Activated B cell treated with CpG ODN at 0.5 μM for 24 hours (primary cell): ENCODE data around the gene NR3C1. TPM values are rescaled to one million over a fixed set of nuclear protein-coding genes. Genes with fewer than 3 reads are reported as not detected.

ENCODE experiments used
- ATAC-seq: fragments of 200-7000 bp; cut with Tn5 transposase; one replicate; pipeline ENCODE4 v1.10.0; 2021; ENCODE audit warnings: low read depth, mild to moderate bottlenecking, moderate library complexity
- CTCF ChIA-PET: fragments of 350-600 bp; sonication (Branson Sonifier 250); formaldehyde crosslinking; loops from one replicate; lab custom pipeline; 2021; ENCODE audit warnings: antibody characterized with exemption; lab: Charles Lee
- POLR2A ChIA-PET: fragments of 350-600 bp; sonication (Branson Sonifier 250); formaldehyde crosslinking; loops from one replicate; lab custom pipeline; 2021; ENCODE audit warnings: antibody characterized with exemption; lab: Charles Lee
- DNase-seq: peaks from one replicate; pipeline ENCODE4 v3.0.0; 2022
- H3K27ac Mint-ChIP-seq: one replicate; pipeline ENCODE4 v1.8.0; 2020; ENCODE audit warnings: mixed read lengths
- H3K27me3 Mint-ChIP-seq: one replicate; pipeline ENCODE4 v1.8.0; 2021; ENCODE audit warnings: mixed read lengths
- H3K36me3 Mint-ChIP-seq: one replicate; pipeline ENCODE4 v1.8.0; 2021; ENCODE audit warnings: low read depth, mixed read lengths
- H3K4me1 Mint-ChIP-seq: one replicate; pipeline ENCODE4 v1.8.0; 2021; ENCODE audit warnings: mixed read lengths
- H3K4me3 Mint-ChIP-seq: one replicate; pipeline ENCODE4 v1.8.0; 2020; ENCODE audit warnings: mild to moderate bottlenecking, mixed read lengths
- H3K9me3 Mint-ChIP-seq: one replicate; pipeline ENCODE4 v1.8.0; 2020; ENCODE audit warnings: mixed read lengths
- intact Hi-C: fragments of 100-400 bp; cut with micrococcal nuclease; formaldehyde crosslinking; loops from one replicate; pipeline ENCODE4 v1.15.1; 2024
- total RNA-seq: library from RNA; stranded (reverse); gene quantifications from 2 replicates; pipeline ENCODE4 v1.2.3, GENCODE V29; 2022
- TF ChIP-seq, protein P1 (sequence below): fragments of 200-600 bp; IDR thresholded peaks from one replicate; pipeline ENCODE4 v1.8.0; 2022; ENCODE audit warnings: antibody characterized with exemption, mild to moderate bottlenecking

The NR3C1 gene
- total RNA-seq, 1 donor from 2014 or later, result 110 TPM

DNA sequence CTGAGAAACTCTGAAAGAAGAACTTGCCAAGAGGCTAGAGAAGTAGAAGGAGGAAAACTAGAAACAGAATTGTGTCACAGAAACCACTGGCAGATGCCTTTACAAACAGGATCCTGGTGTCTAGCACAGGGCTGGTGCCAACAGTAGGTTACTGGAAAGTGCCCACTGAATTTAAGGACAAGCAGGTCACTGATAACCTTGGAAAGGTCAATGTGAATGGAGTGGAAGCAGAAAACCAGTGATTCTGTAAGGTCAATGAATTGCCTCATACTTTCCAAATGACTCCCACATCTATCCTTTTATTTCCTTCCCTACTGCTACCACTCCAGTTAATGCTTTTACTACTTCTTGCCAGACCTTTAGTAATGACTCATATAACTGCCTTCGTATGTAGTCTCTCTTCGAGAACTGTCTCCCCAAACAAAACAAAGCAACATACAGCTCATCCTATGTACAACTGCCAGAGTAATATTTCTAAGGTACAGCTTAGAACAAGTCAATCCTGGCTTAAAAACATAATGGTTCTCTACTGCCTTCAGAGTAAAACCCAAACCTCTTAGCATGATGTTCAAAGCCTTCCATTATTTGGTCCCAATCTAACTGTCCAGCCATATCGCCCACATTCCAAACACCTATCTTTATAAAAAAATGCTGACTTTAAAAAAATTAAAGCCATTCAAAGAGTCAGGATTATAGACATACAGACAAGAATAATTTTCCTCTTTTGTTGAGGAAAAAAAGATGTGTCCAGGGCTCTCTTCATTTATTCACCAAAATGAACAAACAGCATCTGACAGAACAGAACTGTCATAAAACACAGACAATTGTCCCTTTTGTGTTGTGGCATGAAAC, 52.5 kb downstream of the NR3C1 start:
- ATAC-seq, result no peak
- ChIA-PET POLR2A (no interaction called here), CTCF (no interaction called here)
- TF ChIP-seq, protein P1, sequence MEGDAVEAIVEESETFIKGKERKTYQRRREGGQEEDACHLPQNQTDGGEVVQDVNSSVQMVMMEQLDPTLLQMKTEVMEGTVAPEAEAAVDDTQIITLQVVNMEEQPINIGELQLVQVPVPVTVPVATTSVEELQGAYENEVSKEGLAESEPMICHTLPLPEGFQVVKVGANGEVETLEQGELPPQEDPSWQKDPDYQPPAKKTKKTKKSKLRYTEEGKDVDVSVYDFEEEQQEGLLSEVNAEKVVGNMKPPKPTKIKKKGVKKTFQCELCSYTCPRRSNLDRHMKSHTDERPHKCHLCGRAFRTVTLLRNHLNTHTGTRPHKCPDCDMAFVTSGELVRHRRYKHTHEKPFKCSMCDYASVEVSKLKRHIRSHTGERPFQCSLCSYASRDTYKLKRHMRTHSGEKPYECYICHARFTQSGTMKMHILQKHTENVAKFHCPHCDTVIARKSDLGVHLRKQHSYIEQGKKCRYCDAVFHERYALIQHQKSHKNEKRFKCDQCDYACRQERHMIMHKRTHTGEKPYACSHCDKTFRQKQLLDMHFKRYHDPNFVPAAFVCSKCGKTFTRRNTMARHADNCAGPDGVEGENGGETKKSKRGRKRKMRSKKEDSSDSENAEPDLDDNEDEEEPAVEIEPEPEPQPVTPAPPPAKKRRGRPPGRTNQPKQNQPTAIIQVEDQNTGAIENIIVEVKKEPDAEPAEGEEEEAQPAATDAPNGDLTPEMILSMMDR, result no peak
- H3K27ac Mint-ChIP-seq, result no peak overlapping the region
- H3K4me3 Mint-ChIP-seq, result no peak overlapping the region
- H3K4me1 Mint-ChIP-seq, result peaks cover 63% of the 10 kb centered on the region
- H3K36me3 Mint-ChIP-seq, result peaks cover 19% of the 10 kb centered on the region
- H3K9me3 Mint-ChIP-seq, result no peaks in the 10 kb centered on the region
- intact Hi-C loops, result loop anchor here (1.0 kb wide), 1 partner anchor 41 kb away; no protein-coding TSS in a partner anchor
- H3K27me3 Mint-ChIP-seq, result no peaks in the 10 kb centered on the region
- no peak for DNase-seq

DNA sequence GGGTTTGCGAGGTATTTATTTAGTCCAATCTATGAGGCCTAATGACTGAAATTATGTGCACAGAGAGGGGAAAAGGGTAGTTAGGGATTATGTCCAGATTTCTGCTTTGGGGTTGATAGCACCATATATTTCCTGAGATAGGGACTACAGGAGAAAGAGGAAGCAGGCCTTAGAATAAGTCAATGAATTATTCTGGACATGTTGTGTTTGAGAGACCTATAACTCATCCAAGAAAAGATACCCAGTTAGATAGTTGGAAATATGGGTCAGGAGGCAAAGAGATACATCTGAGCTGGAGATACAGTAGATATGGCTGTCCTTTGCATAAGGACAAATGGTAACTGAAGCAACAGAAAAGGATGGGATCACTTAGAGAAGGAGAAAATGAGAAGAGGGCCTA, 53.1 kb downstream of the NR3C1 start:
- Mint-ChIP-seq H3K4me1 (peaks cover 58% of the 10 kb centered on the region), H3K27me3 (no peaks in the 10 kb centered on the region), H3K4me3 (no peak overlapping the region), H3K36me3 (peaks cover 19% of the 10 kb centered on the region), H3K27ac (no peak overlapping the region), H3K9me3 (no peaks in the 10 kb centered on the region)
- no peak for ATAC-seq
- POLR2A ChIA-PET, result no interaction called here
- DNase-seq, result no peak
- TF ChIP-seq, protein P1, result no peak
- intact Hi-C loops, result no loop called here
- CTCF ChIA-PET, result no interaction called here

DNA sequence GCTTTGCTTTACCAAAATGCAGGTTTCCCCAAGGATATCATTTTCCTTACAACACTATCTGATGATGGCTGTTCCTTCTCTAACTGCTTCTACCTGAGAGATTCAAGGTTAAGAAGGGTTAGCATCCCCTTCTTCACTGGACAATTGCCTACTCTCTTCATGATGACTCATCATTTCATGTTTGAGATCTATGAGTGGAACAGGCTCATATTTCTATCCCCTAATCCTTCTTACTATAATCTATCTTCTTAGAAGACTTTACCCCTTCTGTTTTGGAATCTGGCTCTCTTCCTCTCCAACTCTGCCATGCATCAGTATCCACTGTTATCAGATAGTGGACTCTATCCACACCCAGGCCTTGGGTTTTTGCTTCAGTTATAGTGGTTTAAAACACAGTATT, 54.3 kb downstream of the NR3C1 start:
- H3K27ac Mint-ChIP-seq, result no peak overlapping the region
- no peak overlapping the region for H3K4me3 Mint-ChIP-seq
- peaks cover 47% of the 10 kb centered on the region for H3K4me1 Mint-ChIP-seq
- no peaks in the 10 kb centered on the region for H3K9me3 Mint-ChIP-seq
- ChIA-PET CTCF (no interaction called here), POLR2A (interaction anchor here (0.7 to 1.1 kb wide), 2 partner anchors 12 to 35 kb away, joined by 3 to 7 read pairs; no protein-coding TSS in a partner anchor)
- TF ChIP-seq, protein P1, result no peak
- ATAC-seq, result no peak
- intact Hi-C loops, result no loop called here
- H3K27me3 Mint-ChIP-seq, result no peaks in the 10 kb centered on the region
- H3K36me3 Mint-ChIP-seq, result peaks cover 17% of the 10 kb centered on the region
- DNase-seq, result no peak

DNA sequence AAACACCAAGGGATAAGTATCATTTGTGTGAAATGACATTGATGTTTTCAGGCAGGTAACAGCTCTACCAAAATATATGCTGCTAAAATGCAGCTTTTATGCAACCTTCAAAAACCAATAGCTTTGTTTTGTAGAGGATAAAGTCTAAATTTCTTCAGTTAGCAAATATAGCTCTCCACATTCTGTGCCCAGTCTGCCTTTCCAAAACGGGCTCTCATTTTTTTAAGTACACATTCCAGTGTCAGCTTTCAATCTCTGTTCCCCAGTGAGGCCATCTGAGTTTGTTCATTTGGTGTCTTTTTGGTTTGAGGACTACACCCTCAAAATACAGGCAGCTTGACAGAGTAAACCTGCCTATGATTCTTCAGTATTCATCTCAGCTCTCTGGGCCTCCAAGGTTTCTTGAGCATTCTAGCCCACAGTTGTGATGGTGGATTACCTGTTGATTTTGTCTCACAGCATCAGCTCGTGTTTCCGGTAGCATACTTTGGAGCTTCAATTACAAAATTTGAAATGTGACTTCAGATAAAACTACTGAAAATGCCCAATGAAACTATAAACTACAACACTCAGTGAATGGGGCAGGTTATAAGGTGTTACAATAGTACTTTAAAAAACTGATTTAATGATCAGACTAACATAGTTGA, 55.7 kb downstream of the NR3C1 start:
- peaks cover 42% of the 10 kb centered on the region for H3K4me1 Mint-ChIP-seq
- H3K4me3 Mint-ChIP-seq, result no peak overlapping the region
- ChIA-PET POLR2A (no interaction called here), CTCF (no interaction called here)
- TF ChIP-seq, protein P1, result no peak
- DNase-seq, result no peak
- H3K27ac Mint-ChIP-seq, result peak overlapping the region; percentile 26
- no peak for ATAC-seq
- intact Hi-C loops, result no loop called here
- no peaks in the 10 kb centered on the region for H3K27me3 Mint-ChIP-seq
- no peaks in the 10 kb centered on the region for H3K9me3 Mint-ChIP-seq
- H3K36me3 Mint-ChIP-seq, result peaks cover 11% of the 10 kb centered on the region

DNA sequence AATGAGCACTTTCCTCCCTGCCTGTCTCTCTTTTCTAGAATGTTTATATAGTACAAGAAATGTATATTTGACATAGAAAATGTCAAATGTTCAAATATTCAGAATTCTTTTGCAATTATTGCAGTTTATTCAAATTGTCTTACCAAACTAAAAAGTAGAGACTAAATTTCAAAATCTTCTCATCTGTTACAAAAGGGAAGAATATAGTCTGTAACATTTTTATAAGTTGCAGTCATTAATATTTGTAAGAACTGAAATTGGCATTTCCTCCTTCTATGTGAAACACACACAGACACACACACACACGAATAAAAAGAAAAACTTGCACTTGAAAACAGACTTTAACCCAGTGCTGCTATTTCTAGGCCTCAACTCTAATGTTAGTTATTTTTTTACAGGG, 56.4 kb downstream of the NR3C1 start:
- TF ChIP-seq, protein P1, result no peak
- CTCF ChIA-PET, result no interaction called here
- Mint-ChIP-seq H3K4me1 (peaks cover 44% of the 10 kb centered on the region), H3K27ac (peak overlapping the region; percentile 26), H3K4me3 (no peak overlapping the region), H3K9me3 (no peaks in the 10 kb centered on the region), H3K27me3 (no peaks in the 10 kb centered on the region), H3K36me3 (peaks cover 16% of the 10 kb centered on the region)
- DNase-seq, result no peak
- intact Hi-C loops, result no loop called here
- POLR2A ChIA-PET, result no interaction called here
- ATAC-seq, result no peak
